ENCODE results near the gene TCF4.

Gene TCF4

DNA sequence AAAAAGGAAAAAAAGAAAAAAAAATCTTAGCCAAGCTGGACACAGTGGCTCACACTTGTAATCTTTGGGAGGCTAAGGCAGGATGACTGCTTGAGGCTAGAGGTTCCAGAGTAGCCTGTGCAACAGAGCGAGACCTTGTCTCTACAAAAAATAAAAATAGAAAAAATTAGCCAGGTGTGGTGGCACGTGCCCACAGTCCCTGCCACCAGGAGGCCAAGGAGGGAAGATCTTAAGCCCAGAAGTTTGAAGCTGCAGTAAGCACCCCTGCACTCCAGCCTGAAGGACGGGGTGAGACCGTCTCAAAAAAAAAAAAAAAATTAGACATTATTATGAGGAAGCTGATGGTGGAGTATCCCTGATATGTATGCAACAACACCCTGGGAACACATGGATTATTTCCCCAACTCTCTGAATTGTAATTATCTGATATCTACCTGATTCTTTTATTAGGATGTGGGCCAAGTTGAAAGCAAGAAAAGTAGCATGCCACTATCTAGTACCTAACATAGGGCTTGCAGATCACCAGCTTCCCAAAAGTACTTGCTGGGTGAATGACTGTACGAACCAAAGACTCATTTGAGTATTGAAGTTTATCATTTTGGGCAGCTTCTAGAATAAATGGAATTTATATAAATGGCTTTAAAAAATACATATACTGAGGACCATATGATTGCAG lies 140.9 kb downstream of the TCF4 start:
- H3K9me3 ChIP-seq (replicated peaks; ENCODE audit: low read length) = no peaks in the 10 kb centered on the region
- H3K4me2 ChIP-seq (ENCODE audit: low read length) = no peak overlapping the region
- no peaks in the 10 kb centered on the region for H3K4me1 ChIP-seq (ENCODE audit: control insufficient read depth, insufficient read depth, low read length)
- no peaks in the 10 kb centered on the region for H3K27me3 ChIP-seq (ENCODE audit: control insufficient read depth, insufficient read depth, low read length)
- H3K36me3 ChIP-seq (ENCODE audit: insufficient read depth, low read length) = no peaks in the 10 kb centered on the region
- H3K4me3 ChIP-seq (ENCODE audit: low read length) = no peak overlapping the region
- H3K9ac ChIP-seq (ENCODE audit: low read depth, low read length) = no peak overlapping the region

DNA sequence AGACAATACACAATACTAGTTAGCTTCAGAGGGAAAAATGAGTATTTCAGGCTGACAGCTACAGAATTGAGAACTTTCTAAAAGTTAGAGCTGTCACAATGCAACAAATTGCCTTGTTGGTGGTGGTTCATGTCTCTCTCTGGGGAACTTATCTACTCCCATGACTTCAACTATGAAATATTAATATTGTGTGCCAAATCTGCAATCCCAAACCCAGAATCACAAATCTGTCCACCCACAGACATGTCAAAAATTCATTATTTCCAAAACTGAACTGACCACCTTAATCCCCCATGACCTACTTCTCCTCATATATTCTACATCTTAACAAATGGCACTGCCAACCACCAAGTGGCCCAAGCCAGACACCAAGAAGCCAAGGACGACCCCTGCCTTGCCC lies 143.5 kb downstream of the TCF4 start:
- Histone ChIP-seq H3K4me1 (ENCODE audit: control insufficient read depth, insufficient read depth, low read length) (no peaks in the 10 kb centered on the region), H3K4me3 (ENCODE audit: low read length) (no peak overlapping the region), H3K9me3 (replicated peaks; ENCODE audit: low read length) (no peaks in the 10 kb centered on the region), H3K9ac (ENCODE audit: low read depth, low read length) (no peak overlapping the region), H3K27me3 (ENCODE audit: control insufficient read depth, insufficient read depth, low read length) (no peaks in the 10 kb centered on the region), H3K36me3 (ENCODE audit: insufficient read depth, low read length) (no peaks in the 10 kb centered on the region), H3K4me2 (ENCODE audit: low read length) (no peak overlapping the region)

- H3K4me1 ChIP-seq (ENCODE audit: control insufficient read depth, insufficient read depth, low read length) = no peaks in the 10 kb centered on the region
- H3K36me3 ChIP-seq (ENCODE audit: insufficient read depth, low read length) = no peaks in the 10 kb centered on the region
- no peak overlapping the region for H3K4me3 ChIP-seq (ENCODE audit: low read length)
- no peak overlapping the region for H3K4me2 ChIP-seq (ENCODE audit: low read length)
- no peaks in the 10 kb centered on the region for H3K9me3 ChIP-seq (replicated peaks; ENCODE audit: low read length)
- H3K27me3 ChIP-seq (ENCODE audit: control insufficient read depth, insufficient read depth, low read length) = no peaks in the 10 kb centered on the region
- no peak overlapping the region for H3K9ac ChIP-seq (ENCODE audit: low read depth, low read length)
Observed at GRCh38 chr18:55443776-55444175, 144.2 kb downstream of the TCF4 start.

DNA sequence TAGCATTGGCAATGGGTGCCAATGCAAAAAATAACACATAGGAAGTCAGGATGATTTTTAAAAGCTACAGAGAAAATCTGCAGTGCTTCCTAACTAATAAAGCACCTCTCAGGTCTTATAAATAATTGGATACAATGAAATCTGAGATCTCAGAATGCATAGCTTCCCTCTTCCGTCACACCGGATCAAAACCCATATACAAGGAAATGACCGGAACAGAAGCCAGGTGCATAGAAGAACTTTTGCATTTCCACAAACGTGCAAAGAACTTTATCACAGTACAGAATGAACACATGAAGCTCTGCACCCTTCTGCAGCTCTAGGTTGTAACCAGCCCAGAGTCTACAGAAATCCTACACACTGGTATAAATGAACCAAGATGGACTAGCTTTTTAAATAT lies 145.4 kb downstream of the TCF4 start:
- Histone ChIP-seq H3K36me3 (ENCODE audit: insufficient read depth, low read length) (no peaks in the 10 kb centered on the region), H3K9me3 (replicated peaks; ENCODE audit: low read length) (no peaks in the 10 kb centered on the region), H3K9ac (ENCODE audit: low read depth, low read length) (no peak overlapping the region)

GRCh38 chr18:55440988-55441387 lies 147.0 kb downstream of the TCF4 start:
- Histone ChIP-seq H3K4me3 (ENCODE audit: low read length) (no peak overlapping the region), H3K36me3 (ENCODE audit: insufficient read depth, low read length) (no peaks in the 10 kb centered on the region), H3K4me1 (ENCODE audit: control insufficient read depth, insufficient read depth, low read length) (no peaks in the 10 kb centered on the region), H3K4me2 (ENCODE audit: low read length) (no peak overlapping the region), H3K9me3 (replicated peaks; ENCODE audit: low read length) (no peaks in the 10 kb centered on the region), H3K27me3 (ENCODE audit: control insufficient read depth, insufficient read depth, low read length) (no peaks in the 10 kb centered on the region), H3K9ac (ENCODE audit: low read depth, low read length) (no peak overlapping the region)

More for the DNA sequence above, 145.4 kb downstream of the TCF4 start:
- Histone ChIP-seq H3K4me3 (ENCODE audit: low read length) (no peak overlapping the region), H3K27me3 (ENCODE audit: control insufficient read depth, insufficient read depth, low read length) (no peaks in the 10 kb centered on the region), H3K4me1 (ENCODE audit: control insufficient read depth, insufficient read depth, low read length) (no peaks in the 10 kb centered on the region), H3K4me2 (ENCODE audit: low read length) (no peak overlapping the region)

DNA sequence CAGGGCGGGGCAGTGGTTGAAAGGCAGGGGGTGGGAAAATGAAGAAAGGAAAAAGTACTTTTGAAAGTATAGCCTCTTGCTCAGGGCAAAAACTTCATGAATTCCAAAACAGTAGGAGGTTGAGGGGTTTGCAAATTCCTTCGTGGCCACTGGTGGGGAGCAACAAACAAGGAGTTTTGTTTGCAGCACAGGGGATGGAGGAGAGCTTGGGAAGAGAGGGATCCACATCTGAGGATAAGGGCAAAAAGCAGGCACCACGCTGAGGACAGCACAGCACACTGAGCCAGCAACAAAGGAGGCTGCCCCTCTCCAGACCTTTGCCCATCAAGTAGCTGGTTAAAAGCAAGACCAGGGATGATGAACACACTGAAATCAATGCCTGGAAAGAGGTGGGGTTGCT lies 148.9 kb downstream of the TCF4 start:
- Histone ChIP-seq H3K9ac (ENCODE audit: low read depth, low read length) (no peak overlapping the region), H3K4me3 (ENCODE audit: low read length) (no peak overlapping the region), H3K36me3 (ENCODE audit: insufficient read depth, low read length) (no peaks in the 10 kb centered on the region), H3K9me3 (replicated peaks; ENCODE audit: low read length) (no peaks in the 10 kb centered on the region), H3K4me1 (ENCODE audit: control insufficient read depth, insufficient read depth, low read length) (no peaks in the 10 kb centered on the region), H3K27me3 (ENCODE audit: control insufficient read depth, insufficient read depth, low read length) (no peaks in the 10 kb centered on the region), H3K4me2 (ENCODE audit: low read length) (no peak overlapping the region)

- H3K9ac ChIP-seq (ENCODE audit: low read depth, low read length) = no peak overlapping the region
- H3K4me2 ChIP-seq (ENCODE audit: low read length) = no peak overlapping the region
- no peaks in the 10 kb centered on the region for H3K4me1 ChIP-seq (ENCODE audit: control insufficient read depth, insufficient read depth, low read length)
- no peaks in the 10 kb centered on the region for H3K27me3 ChIP-seq (ENCODE audit: control insufficient read depth, insufficient read depth, low read length)
- H3K4me3 ChIP-seq (ENCODE audit: low read length) = no peak overlapping the region
- no peaks in the 10 kb centered on the region for H3K36me3 ChIP-seq (ENCODE audit: insufficient read depth, low read length)
- no peaks in the 10 kb centered on the region for H3K9me3 ChIP-seq (replicated peaks; ENCODE audit: low read length)
Observed at GRCh38 chr18:55435592-55435991, 152.4 kb downstream of the TCF4 start.

GRCh38 chr18:55433648-55434047 lies 154.3 kb downstream of the TCF4 start:
- H3K9me3 ChIP-seq (replicated peaks; ENCODE audit: low read length) = no peaks in the 10 kb centered on the region
- H3K4me2 ChIP-seq (ENCODE audit: low read length) = no peak overlapping the region
- H3K9ac ChIP-seq (ENCODE audit: low read depth, low read length) = no peak overlapping the region
- H3K4me1 ChIP-seq (ENCODE audit: control insufficient read depth, insufficient read depth, low read length) = no peaks in the 10 kb centered on the region
- no peak overlapping the region for H3K4me3 ChIP-seq (ENCODE audit: low read length)
- H3K36me3 ChIP-seq (ENCODE audit: insufficient read depth, low read length) = no peaks in the 10 kb centered on the region
- no peaks in the 10 kb centered on the region for H3K27me3 ChIP-seq (ENCODE audit: control insufficient read depth, insufficient read depth, low read length)

DNA sequence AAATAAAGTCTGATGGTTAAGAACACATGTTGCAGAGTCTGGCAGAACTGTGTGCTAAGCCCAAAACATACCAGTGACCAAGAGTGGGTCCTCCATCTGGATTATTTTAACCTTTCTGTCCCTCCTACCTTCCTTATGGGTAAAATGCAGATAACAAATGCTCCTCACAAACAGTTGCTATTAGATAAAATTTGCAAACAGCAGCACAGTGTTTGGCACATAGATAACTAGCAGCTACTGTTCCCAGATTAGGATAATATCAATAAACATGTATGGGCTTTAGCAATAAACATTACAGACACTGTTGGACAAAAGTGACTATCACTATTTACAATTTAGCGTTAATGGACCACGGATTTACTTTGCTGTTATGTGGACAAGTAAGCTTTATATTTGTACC lies 154.9 kb downstream of the TCF4 start:
- Histone ChIP-seq H3K36me3 (ENCODE audit: insufficient read depth, low read length) (no peaks in the 10 kb centered on the region), H3K4me3 (ENCODE audit: low read length) (no peak overlapping the region), H3K4me2 (ENCODE audit: low read length) (no peak overlapping the region), H3K9me3 (replicated peaks; ENCODE audit: low read length) (no peaks in the 10 kb centered on the region), H3K27me3 (ENCODE audit: control insufficient read depth, insufficient read depth, low read length) (no peaks in the 10 kb centered on the region), H3K4me1 (ENCODE audit: control insufficient read depth, insufficient read depth, low read length) (no peaks in the 10 kb centered on the region), H3K9ac (ENCODE audit: low read depth, low read length) (no peak overlapping the region)

DNA sequence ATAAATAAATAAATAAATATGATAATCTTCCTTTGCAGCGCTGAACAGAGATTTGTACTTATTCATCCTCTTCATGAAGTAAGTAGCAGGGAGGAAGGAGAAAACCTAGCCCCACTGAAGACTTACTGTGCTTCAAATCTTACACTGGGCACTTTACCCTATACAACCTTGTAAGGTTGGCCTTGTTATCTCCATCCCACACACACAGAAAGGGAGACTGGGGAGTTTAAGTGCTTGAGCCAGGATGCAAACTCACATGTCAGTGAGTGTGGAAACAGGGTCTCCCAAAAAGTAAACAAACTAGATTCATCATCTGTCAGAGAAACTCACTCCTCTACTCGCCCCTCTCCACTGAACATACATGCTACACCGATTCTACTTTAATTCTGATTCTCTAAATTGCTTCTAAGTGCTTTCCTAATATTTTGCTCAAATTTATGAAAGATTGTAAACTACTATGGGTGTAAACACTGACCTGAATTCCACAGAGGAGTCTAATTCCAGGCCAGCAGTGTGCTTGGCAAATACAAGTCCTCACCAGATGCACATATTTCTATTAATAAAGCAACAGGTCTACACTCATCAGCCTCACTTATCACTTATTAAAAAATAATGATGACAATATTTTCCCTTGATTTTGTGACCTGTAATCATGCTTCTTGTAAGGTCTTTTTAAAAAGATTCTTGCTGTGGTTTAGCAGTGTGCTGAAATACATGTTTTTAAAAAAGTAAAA lies 155.5 kb downstream of the TCF4 start:
- Histone ChIP-seq H3K9me3 (replicated peaks; ENCODE audit: low read length) (no peaks in the 10 kb centered on the region), H3K9ac (ENCODE audit: low read depth, low read length) (no peak overlapping the region), H3K4me3 (ENCODE audit: low read length) (no peak overlapping the region), H3K27me3 (ENCODE audit: control insufficient read depth, insufficient read depth, low read length) (no peaks in the 10 kb centered on the region), H3K4me1 (ENCODE audit: control insufficient read depth, insufficient read depth, low read length) (no peaks in the 10 kb centered on the region), H3K36me3 (ENCODE audit: insufficient read depth, low read length) (no peaks in the 10 kb centered on the region), H3K4me2 (ENCODE audit: low read length) (no peak overlapping the region)

DNA sequence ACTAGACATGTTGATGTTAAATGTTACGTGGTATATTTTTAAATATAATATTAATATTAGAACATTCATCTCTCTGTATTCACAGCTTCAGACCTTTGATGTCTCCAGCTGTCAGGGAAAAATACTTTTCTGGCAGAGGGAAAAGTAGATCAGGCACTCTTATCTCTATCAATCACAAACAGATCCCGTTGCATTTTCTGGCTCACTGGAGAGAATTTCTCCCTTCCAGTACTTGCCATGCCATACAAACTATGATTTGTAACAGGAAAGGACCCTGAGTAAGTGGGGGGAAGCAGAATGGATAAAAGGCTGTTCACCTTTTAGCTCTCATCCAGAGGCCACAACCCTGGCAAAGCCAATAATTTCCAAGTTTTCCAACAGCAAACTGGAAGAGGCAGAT lies 158.0 kb downstream of the TCF4 start:
- Histone ChIP-seq H3K4me3 (ENCODE audit: low read length) (no peak overlapping the region), H3K36me3 (ENCODE audit: insufficient read depth, low read length) (no peaks in the 10 kb centered on the region), H3K4me2 (ENCODE audit: low read length) (no peak overlapping the region), H3K4me1 (ENCODE audit: control insufficient read depth, insufficient read depth, low read length) (no peaks in the 10 kb centered on the region), H3K9me3 (replicated peaks; ENCODE audit: low read length) (no peaks in the 10 kb centered on the region), H3K27me3 (ENCODE audit: control insufficient read depth, insufficient read depth, low read length) (no peaks in the 10 kb centered on the region), H3K9ac (ENCODE audit: low read depth, low read length) (no peak overlapping the region)

DNA sequence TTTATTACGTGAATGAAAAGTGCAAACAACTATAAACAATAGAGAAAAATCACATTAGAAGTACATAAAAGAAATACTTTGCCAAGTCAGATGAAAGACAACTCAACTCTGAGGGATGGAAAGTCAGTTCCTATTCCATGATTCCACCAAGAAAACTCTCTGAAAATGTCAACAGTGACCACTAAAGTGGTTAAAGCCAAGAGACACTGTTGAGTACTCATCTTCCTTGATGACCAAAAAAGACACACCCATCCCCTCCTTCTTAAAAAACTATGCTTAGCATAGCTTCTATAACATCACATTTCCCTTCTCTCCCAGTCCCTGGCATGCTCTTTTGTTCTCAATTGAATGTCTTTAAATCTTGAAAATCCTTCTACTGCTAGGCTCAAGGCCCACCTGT lies 160.0 kb downstream of the TCF4 start:
- Histone ChIP-seq H3K9ac (ENCODE audit: low read depth, low read length) (no peak overlapping the region), H3K4me2 (ENCODE audit: low read length) (no peak overlapping the region), H3K27me3 (ENCODE audit: control insufficient read depth, insufficient read depth, low read length) (no peaks in the 10 kb centered on the region), H3K4me1 (ENCODE audit: control insufficient read depth, insufficient read depth, low read length) (peaks cover 5% of the 10 kb centered on the region), H3K4me3 (ENCODE audit: low read length) (no peak overlapping the region), H3K9me3 (replicated peaks; ENCODE audit: low read length) (no peaks in the 10 kb centered on the region), H3K36me3 (ENCODE audit: insufficient read depth, low read length) (no peaks in the 10 kb centered on the region)

Measured in skeletal muscle satellite cell (primary cell).